Left ventricle myocardium inferior (tissue), 1 donor: Measurements from ENCODE around the gene DMAC2. TPM values are rescaled to one million over a fixed set of nuclear protein-coding genes. Genes with fewer than 3 reads are reported as not detected.

Experiments used
- DNase-seq: peaks from one replicate; pipeline ENCODE4 v3.0.0-alpha.2; 2020
- H3K27ac ChIP-seq: fragments of 200-600 bp; replicated peaks from 2 replicates; pipeline ENCODE4 v1.8.0; 2021
- H3K27me3 ChIP-seq: fragments of 200-600 bp; 2 replicates; pipeline ENCODE4 v1.8.0; 2021; ENCODE audit warnings: low read depth
- H3K36me3 ChIP-seq: fragments of 200-600 bp; 2 replicates; pipeline ENCODE4 v1.8.0; 2021
- H3K4me1 ChIP-seq: fragments of 200-600 bp; 2 replicates; pipeline ENCODE4 v1.8.0; 2021
- H3K4me3 ChIP-seq: fragments of 200-600 bp; 2 replicates; pipeline ENCODE4 v1.8.0; 2021; ENCODE audit warnings: mild to moderate bottlenecking, moderate library complexity
- H3K9me3 ChIP-seq: fragments of 200-600 bp; replicated peaks from 2 replicates; pipeline ENCODE4 v1.8.0; 2021
- intact Hi-C: fragments of 100-400 bp; cut with micrococcal nuclease; formaldehyde crosslinking; loops from one replicate; pipeline ENCODE4 v1.11.0; 2022
- total RNA-seq: library from RNA; stranded (reverse); fragmentation: NEBNext Ultra II Directional; extraction: Animal tissue kit (Norgen Biotek cat#: 25700); gene quantifications from one replicate; pipeline ENCODE4 v1.2.1, GENCODE V29; 2021
- TF ChIP-seq, protein P1 (sequence below): fragments of 200-600 bp; IDR thresholded peaks from 2 replicates; pipeline ENCODE4 v1.8.0; 2021; ENCODE audit warnings: antibody characterized with exemption, mild to moderate bottlenecking, borderline replicate concordance
- donor health status: DM: no; HTN: yes; CAD: no; lungs with severe emphysema.

DMAC2 gene
- total RNA-seq, 1 donor from 2014 or later: 125 TPM

DNA sequence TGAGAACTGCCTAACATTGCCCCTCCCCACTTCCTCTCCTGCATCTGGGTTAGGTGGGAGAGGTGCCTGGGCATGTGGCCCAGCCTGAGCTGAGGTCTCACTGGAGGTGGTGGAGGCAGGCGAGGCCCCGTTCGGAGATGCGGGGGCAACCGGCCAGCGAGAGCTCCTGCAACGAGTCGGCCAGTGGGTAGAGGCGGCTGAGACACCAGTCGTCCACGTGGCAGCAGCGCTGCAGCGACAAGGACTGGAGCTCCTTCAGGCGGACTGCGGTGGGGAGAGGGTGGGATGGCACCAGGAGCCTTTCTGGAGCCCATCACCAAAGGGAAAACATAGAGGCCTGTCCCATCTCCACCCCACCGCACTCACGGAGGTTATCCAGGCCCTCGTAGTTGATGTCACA, 6.5 kb downstream of the DMAC2 start:
- Histone ChIP-seq H3K4me1 (peaks cover 47% of the 10 kb centered on the region), H3K9me3 (no peaks in the 10 kb centered on the region), H3K4me3 (peak overlapping the region; percentile 56), H3K36me3 (peaks cover 57% of the 10 kb centered on the region), H3K27me3 (no peaks in the 10 kb centered on the region), H3K27ac (peak overlapping the region; percentile 93)
- intact Hi-C loops: no loop called here
- no peak for DNase-seq
- TF ChIP-seq, protein P1, sequence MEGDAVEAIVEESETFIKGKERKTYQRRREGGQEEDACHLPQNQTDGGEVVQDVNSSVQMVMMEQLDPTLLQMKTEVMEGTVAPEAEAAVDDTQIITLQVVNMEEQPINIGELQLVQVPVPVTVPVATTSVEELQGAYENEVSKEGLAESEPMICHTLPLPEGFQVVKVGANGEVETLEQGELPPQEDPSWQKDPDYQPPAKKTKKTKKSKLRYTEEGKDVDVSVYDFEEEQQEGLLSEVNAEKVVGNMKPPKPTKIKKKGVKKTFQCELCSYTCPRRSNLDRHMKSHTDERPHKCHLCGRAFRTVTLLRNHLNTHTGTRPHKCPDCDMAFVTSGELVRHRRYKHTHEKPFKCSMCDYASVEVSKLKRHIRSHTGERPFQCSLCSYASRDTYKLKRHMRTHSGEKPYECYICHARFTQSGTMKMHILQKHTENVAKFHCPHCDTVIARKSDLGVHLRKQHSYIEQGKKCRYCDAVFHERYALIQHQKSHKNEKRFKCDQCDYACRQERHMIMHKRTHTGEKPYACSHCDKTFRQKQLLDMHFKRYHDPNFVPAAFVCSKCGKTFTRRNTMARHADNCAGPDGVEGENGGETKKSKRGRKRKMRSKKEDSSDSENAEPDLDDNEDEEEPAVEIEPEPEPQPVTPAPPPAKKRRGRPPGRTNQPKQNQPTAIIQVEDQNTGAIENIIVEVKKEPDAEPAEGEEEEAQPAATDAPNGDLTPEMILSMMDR: no peak

- TF ChIP-seq, protein P1: peak; percentile 54
- H3K4me3 ChIP-seq: peak overlapping the region; percentile 56
- H3K4me1 ChIP-seq: peaks cover 58% of the 10 kb centered on the region
- no peaks in the 10 kb centered on the region for H3K27me3 ChIP-seq
- H3K27ac ChIP-seq: peak overlapping the region; percentile 93
- DNase-seq: peak; percentile 82
- intact Hi-C loops: no loop called here
- peaks cover 43% of the 10 kb centered on the region for H3K36me3 ChIP-seq
- no peaks in the 10 kb centered on the region for H3K9me3 ChIP-seq
Observed at GRCh38 chr19:41431426-41432386, 8.0 kb downstream of the DMAC2 start.

- intact Hi-C loops: no loop called here
- H3K4me3 ChIP-seq: no peak overlapping the region
- H3K9me3 ChIP-seq: no peaks in the 10 kb centered on the region
- peaks cover 66% of the 10 kb centered on the region for H3K4me1 ChIP-seq
- H3K27ac ChIP-seq: peak overlapping the region; percentile 93
- H3K27me3 ChIP-seq: no peaks in the 10 kb centered on the region
- TF ChIP-seq, protein P1: no peak
- DNase-seq: no peak
- peaks cover 37% of the 10 kb centered on the region for H3K36me3 ChIP-seq
Observed at GRCh38 chr19:41430922-41431321, 8.8 kb downstream of the DMAC2 start.

GRCh38 chr19:41428481-41428859, 11.2 kb downstream of the DMAC2 start:
- DNase-seq: no peak
- Histone ChIP-seq H3K36me3 (peaks cover 41% of the 10 kb centered on the region), H3K27ac (peak overlapping the region; percentile 93), H3K4me3 (peak overlapping the region; percentile 74), H3K4me1 (peaks cover 83% of the 10 kb centered on the region), H3K27me3 (no peaks in the 10 kb centered on the region), H3K9me3 (no peaks in the 10 kb centered on the region)
- TF ChIP-seq, protein P1: no peak
- intact Hi-C loops: no loop called here

DNA sequence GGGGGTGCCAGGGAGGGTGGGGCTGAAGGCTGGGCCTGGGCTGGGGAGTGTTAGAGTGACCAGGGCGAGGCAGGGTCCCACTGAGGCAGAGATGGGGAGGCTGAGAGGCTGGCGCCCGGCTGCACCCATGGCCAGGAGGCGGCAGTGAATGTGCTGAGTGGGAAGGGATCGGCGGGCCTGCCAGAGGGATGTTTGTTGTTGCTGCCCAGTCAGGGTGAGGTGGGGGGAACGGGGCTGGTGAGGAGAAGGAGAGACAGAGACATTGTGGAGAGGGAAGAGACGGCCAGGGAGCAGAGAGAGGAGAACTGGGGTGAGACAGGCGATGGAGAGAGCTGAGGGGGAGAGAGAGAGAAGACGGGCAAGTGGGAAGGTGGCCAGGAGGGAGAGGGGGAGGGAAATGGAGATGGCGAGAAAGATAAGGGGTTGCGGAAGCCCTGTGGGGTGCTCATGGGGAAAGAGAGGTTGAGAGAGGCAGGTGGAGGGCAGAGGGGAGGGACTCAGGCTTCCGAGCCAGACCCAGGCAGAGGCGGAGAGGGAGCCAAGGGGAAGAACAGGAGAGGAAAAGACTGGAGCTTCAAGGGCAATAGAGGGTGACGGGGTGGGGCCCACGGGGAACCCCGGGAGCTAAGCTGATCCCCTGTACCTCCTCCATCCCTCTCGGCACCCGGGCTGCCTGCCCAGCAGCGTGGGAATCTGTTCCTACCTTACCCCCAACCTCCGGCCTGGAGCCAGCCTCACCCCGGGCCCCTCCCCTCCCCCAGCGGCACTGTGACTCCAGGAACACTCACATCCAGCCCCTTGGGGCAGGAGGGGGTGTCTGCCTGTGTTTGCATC, 11.8 kb downstream of the DMAC2 start:
- peak overlapping the region; percentile 93 for H3K27ac ChIP-seq
- intact Hi-C loops: no loop called here
- DNase-seq: peak; percentile 58
- TF ChIP-seq, protein P1: peak; percentile 12
- H3K9me3 ChIP-seq: no peaks in the 10 kb centered on the region
- peaks cover 80% of the 10 kb centered on the region for H3K4me1 ChIP-seq
- no peaks in the 10 kb centered on the region for H3K27me3 ChIP-seq
- peaks cover 41% of the 10 kb centered on the region for H3K36me3 ChIP-seq
- H3K4me3 ChIP-seq: peak overlapping the region; percentile 74
